NB4 (cell line): ENCODE data around the gene OSBPL2.

Source experiments
- DNase-seq: peaks from one replicate; pipeline ENCODE4 v3.0.0; 2010; ENCODE audit warnings: low read depth
- H3K4me3 ChIP-seq: one replicate; pipeline ENCODE4 v1.5.1; 2011; ENCODE audit warnings: mild to moderate bottlenecking, low read depth, low read length, moderate library complexity
- MYC ChIP-seq: IDR thresholded peaks from 2 replicates; pipeline ENCODE4 v1.6.1; 2011; ENCODE audit warnings: low read depth, low read length
- POLR2A ChIP-seq: IDR thresholded peaks from 2 replicates; pipeline ENCODE4 v1.6.1; 2011; ENCODE audit warnings: mild to moderate bottlenecking; ENCODE audit not compliant: insufficient read length; ENCODE audit errors: extremely low read depth
- TF ChIP-seq, protein P1 (sequence below): IDR thresholded peaks from 2 replicates; pipeline ENCODE4 v1.6.1; 2011; ENCODE audit warnings: low read depth, low read length
- TF ChIP-seq, protein P2 (sequence below): IDR thresholded peaks from one replicate; pipeline ENCODE4 v1.5.1; 2012; ENCODE audit warnings: low read depth, low read length

The OSBPL2 gene

DNA sequence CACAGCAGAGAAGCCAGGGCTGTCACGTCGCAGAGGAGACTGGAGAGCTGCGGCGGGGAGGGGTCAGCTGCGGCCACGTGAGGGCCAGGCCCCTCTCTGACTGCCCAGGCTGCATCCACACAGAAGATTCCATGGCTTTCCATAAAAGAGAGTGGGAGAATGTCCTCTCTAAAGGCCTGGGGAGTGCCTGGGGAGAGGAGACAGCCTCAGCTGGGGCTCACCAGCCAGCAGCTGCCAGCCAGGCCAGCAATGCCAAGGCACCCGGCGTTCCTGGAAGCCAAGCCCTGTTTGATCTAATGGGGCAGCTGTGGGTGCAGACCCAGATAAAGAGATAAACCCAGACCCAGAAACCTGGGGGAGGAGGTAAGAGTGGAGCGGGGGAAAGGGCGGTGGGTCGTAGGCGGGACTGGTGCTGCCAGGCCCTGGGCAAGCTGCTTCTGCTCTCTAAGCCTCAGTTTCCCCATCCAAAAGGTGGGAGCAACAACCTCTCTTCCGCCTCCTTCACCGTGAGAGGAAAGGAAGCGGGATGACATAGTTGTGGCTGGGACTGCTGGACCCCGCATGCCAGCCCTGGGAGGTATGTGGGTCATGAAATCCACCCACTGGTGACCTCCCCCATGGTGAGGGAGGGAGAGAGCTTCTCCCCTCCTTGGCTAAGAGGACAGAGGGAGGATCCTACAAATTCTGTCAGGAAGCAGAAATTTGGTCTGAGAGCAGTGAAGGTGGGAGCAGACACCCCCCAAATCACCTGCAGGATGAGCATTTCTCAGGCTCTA, 3.1 kb upstream of the OSBPL2 start:
- TF ChIP-seq POLR2A, result no peak
- TF ChIP-seq, protein P1, sequence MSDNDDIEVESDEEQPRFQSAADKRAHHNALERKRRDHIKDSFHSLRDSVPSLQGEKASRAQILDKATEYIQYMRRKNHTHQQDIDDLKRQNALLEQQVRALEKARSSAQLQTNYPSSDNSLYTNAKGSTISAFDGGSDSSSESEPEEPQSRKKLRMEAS, result no peak
- no peak for TF ChIP-seq MYC
- TF ChIP-seq, protein P2, sequence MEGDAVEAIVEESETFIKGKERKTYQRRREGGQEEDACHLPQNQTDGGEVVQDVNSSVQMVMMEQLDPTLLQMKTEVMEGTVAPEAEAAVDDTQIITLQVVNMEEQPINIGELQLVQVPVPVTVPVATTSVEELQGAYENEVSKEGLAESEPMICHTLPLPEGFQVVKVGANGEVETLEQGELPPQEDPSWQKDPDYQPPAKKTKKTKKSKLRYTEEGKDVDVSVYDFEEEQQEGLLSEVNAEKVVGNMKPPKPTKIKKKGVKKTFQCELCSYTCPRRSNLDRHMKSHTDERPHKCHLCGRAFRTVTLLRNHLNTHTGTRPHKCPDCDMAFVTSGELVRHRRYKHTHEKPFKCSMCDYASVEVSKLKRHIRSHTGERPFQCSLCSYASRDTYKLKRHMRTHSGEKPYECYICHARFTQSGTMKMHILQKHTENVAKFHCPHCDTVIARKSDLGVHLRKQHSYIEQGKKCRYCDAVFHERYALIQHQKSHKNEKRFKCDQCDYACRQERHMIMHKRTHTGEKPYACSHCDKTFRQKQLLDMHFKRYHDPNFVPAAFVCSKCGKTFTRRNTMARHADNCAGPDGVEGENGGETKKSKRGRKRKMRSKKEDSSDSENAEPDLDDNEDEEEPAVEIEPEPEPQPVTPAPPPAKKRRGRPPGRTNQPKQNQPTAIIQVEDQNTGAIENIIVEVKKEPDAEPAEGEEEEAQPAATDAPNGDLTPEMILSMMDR, result no peak
- no peak for DNase-seq
- no peak overlapping the region for H3K4me3 ChIP-seq

DNA sequence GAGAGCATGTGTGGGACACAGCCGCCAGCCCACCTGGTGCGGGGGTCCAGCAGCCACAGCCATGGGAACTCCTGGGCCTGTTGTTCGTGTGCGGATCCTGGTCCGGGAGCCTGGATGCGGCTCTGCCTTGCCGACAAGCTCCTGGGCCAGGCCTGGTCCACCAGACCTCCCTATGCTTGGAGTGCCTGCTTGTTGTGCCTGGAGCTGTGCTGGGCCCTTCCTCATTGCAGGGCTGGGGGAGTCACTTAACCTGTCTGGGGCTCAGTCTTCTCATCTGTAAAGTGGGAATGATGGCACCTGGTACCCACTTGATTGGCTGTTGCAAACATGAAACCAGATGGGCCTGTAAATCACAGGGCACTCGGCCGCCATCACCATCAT, 2.6 kb upstream of the OSBPL2 start:
- TF ChIP-seq, protein P1, result no peak
- TF ChIP-seq, protein P2, result no peak
- TF ChIP-seq POLR2A, result no peak
- no peak for TF ChIP-seq MYC
- H3K4me3 ChIP-seq, result no peak overlapping the region
- no peak for DNase-seq

DNA sequence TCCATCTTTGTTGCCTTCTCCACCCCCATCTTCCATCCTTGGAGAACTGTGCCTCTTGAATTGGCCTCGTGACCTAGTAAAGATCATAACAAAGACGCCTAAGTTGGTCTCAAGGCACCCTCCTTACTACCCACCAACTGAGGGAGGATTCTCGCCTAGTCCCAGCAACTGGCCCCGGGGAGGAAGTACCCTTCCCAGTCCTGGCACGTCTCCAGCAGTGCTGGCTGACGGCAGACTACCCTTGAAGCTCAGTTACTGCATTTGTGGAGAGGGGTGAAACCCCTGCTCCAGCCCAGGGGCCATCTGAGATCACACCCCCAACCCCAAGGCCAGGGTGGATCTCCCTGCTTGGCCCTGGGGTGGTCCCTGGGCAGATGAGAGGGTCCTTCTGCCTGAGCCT, 2.1 kb upstream of the OSBPL2 start:
- TF ChIP-seq MYC (no peak), POLR2A (no peak)
- TF ChIP-seq, protein P2, result no peak
- TF ChIP-seq, protein P1, result no peak
- DNase-seq, result no peak
- no peak overlapping the region for H3K4me3 ChIP-seq

DNA sequence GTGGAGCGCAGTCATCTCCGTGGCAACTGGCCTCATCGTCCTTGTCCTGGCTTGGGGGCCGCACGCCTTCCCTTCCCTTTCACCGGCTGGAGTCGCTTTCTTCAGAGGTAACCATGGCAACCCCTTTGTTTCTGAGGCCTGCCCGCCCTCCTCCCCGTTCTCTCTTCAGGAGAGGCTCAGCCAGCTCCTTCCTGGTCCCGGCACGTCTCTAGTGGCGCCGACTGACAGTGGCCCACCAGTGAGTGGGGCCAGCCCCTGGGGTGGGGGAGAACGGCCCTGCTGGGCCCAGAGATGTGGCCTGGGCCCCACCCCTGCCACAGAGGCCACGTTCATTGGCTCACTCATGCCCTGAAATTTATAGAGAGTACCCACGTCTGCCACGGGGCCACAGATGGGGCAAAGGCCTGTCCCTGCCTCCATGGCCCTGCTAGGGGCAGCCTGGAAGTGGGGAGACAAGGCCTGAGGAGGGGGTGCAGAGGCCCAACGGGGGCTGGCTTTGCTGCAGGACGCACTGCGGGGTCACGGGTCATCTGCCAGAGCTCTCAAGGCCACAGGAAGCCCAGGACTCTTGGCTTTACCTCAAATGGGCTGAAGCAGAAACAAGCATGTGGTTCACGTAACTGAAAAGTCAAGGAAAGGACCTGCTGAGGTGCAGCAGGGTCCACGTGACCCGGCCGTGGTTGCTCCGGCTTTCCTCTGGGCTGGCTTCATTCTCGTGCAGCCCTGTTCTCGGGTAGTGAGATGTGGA, 1.4 kb upstream of the OSBPL2 start:
- DNase-seq, result no peak
- H3K4me3 ChIP-seq, result no peak overlapping the region
- TF ChIP-seq, protein P2, result no peak
- TF ChIP-seq, protein P1, result no peak
- TF ChIP-seq MYC (no peak), POLR2A (no peak)

DNA sequence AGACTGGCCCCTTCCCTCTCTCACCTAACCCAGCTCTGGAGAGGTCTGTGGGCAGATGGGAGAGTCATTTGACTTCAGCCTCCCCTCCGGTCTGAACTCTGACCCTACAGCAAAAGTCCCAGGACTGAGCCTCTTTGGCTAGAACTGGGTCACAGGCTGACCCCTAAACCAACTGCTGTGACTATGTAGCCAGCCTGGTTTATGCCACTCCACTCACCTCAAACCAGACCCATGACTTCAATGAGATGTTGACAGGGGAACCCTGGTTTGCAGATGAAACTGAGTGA, 864 bp upstream of the OSBPL2 start:
- DNase-seq, result no peak
- no peak overlapping the region for H3K4me3 ChIP-seq
- TF ChIP-seq, protein P1, result no peak
- TF ChIP-seq POLR2A (no peak), MYC (no peak)
- TF ChIP-seq, protein P2, result no peak
